Chondrocyte (in vitro differentiated cells): ENCODE results near the gene ISM1. TPM values are rescaled to one million over a fixed set of nuclear protein-coding genes. Genes with fewer than 3 reads are reported as not detected.

ENCODE experiments used
- DNase-seq: peaks from one replicate; pipeline ENCODE4 v3.0.0; 2021; ENCODE audit warnings: mixed read lengths, low spot score
- H3K27ac Mint-ChIP-seq: one replicate; pipeline ENCODE4 v1.8.0; 2021; ENCODE audit warnings: mild to moderate bottlenecking, moderate library complexity, mixed read lengths; ENCODE audit not compliant: unreplicated experiment
- H3K27me3 Mint-ChIP-seq: 2 replicates; pipeline ENCODE4 v1.8.0; 2021; ENCODE audit warnings: low read depth, mixed read lengths
- H3K36me3 Mint-ChIP-seq: 2 replicates; pipeline ENCODE4 v1.8.0; 2021; ENCODE audit warnings: low read depth, mixed read lengths
- H3K4me1 Mint-ChIP-seq: 2 replicates; pipeline ENCODE4 v1.8.0; 2021; ENCODE audit warnings: low read depth, mild to moderate bottlenecking, mixed read lengths
- H3K4me3 Mint-ChIP-seq: one replicate; pipeline ENCODE4 v1.8.0; 2021; ENCODE audit warnings: mild to moderate bottlenecking, moderate library complexity, mixed read lengths; ENCODE audit not compliant: unreplicated experiment
- H3K9me3 Mint-ChIP-seq: 2 replicates; pipeline ENCODE4 v1.8.0; 2021; ENCODE audit warnings: low read depth, mixed read lengths
- CTCF ChIP-seq: fragments of 200-600 bp; sonication (generic); IDR thresholded peaks from 2 replicates; pipeline ENCODE4 v1.5.0; 2021; ENCODE audit warnings: antibody characterized with exemption, mild to moderate bottlenecking, moderate library complexity
- total RNA-seq: library from RNA; stranded (reverse); gene quantifications from 3 replicates; pipeline ENCODE4 v1.2.1, GENCODE V29; 2021

ISM1 gene
- total RNA-seq, 1 donor from 2014 or later: 1.2 TPM

GRCh38 chr20:13236990-13237720, 16.1 kb downstream of the ISM1 start:
- no peak overlapping the region for H3K4me3 Mint-ChIP-seq
- TF ChIP-seq CTCF: no peak
- DNase-seq: no peak
- no peaks in the 10 kb centered on the region for H3K9me3 Mint-ChIP-seq
- H3K36me3 Mint-ChIP-seq: no peaks in the 10 kb centered on the region
- H3K27ac Mint-ChIP-seq: no peak overlapping the region
- H3K4me1 Mint-ChIP-seq: no peaks in the 10 kb centered on the region
- peaks cover 3% of the 10 kb centered on the region for H3K27me3 Mint-ChIP-seq

- Mint-ChIP-seq H3K27me3 (peaks cover 3% of the 10 kb centered on the region), H3K4me3 (no peak overlapping the region), H3K36me3 (no peaks in the 10 kb centered on the region), H3K9me3 (no peaks in the 10 kb centered on the region), H3K4me1 (no peaks in the 10 kb centered on the region), H3K27ac (no peak overlapping the region)
- TF ChIP-seq CTCF: no peak
- no peak for DNase-seq
These were observed 17.1 kb downstream of the ISM1 start for GRCh38 chr20:13238001-13238653.

- H3K4me1 Mint-ChIP-seq: peaks cover 8% of the 10 kb centered on the region
- no peak for DNase-seq
- H3K27ac Mint-ChIP-seq: no peak overlapping the region
- H3K4me3 Mint-ChIP-seq: no peak overlapping the region
- H3K9me3 Mint-ChIP-seq: no peaks in the 10 kb centered on the region
- no peak for TF ChIP-seq CTCF
- H3K36me3 Mint-ChIP-seq: peaks cover 2% of the 10 kb centered on the region
- peaks cover 2% of the 10 kb centered on the region for H3K27me3 Mint-ChIP-seq
These were observed 22.8 kb downstream of the ISM1 start for GRCh38 chr20:13243826-13244376.

- Mint-ChIP-seq H3K27me3 (peaks cover 2% of the 10 kb centered on the region), H3K9me3 (no peaks in the 10 kb centered on the region), H3K27ac (peak overlapping the region; percentile 15), H3K36me3 (peaks cover 2% of the 10 kb centered on the region), H3K4me3 (no peak overlapping the region), H3K4me1 (peaks cover 8% of the 10 kb centered on the region)
- DNase-seq: no peak
- no peak for TF ChIP-seq CTCF
These were observed 24.2 kb downstream of the ISM1 start for GRCh38 chr20:13245250-13245723.

- Mint-ChIP-seq H3K27ac (no peak overlapping the region), H3K4me3 (no peak overlapping the region), H3K9me3 (no peaks in the 10 kb centered on the region), H3K36me3 (peaks cover 6% of the 10 kb centered on the region), H3K4me1 (no peaks in the 10 kb centered on the region), H3K27me3 (peaks cover 8% of the 10 kb centered on the region)
- no peak for TF ChIP-seq CTCF
- DNase-seq: no peak
These were observed 28.2 kb downstream of the ISM1 start for GRCh38 chr20:13249118-13249797.
